AG09319 (cell line): ENCODE results near the gene NUMBL.
"Not testable (repeated sequence)": the region's sequence is repeated elsewhere in the genome, so short reads cannot be mapped to it uniquely, and the experiment has no call there.

Source experiments
- DNase-seq: peaks from one replicate; pipeline ENCODE4 v3.0.0-alpha.2; 2010; ENCODE audit warnings: low read depth; ENCODE audit errors: extremely low read depth
- TF ChIP-seq, protein P1 (sequence below): IDR thresholded peaks from 2 replicates; pipeline ENCODE4 v1.5.1; 2011; ENCODE audit warnings: low read depth, mild to moderate bottlenecking, inconsistent platforms, low read length, moderate library complexity

The NUMBL gene

DNA sequence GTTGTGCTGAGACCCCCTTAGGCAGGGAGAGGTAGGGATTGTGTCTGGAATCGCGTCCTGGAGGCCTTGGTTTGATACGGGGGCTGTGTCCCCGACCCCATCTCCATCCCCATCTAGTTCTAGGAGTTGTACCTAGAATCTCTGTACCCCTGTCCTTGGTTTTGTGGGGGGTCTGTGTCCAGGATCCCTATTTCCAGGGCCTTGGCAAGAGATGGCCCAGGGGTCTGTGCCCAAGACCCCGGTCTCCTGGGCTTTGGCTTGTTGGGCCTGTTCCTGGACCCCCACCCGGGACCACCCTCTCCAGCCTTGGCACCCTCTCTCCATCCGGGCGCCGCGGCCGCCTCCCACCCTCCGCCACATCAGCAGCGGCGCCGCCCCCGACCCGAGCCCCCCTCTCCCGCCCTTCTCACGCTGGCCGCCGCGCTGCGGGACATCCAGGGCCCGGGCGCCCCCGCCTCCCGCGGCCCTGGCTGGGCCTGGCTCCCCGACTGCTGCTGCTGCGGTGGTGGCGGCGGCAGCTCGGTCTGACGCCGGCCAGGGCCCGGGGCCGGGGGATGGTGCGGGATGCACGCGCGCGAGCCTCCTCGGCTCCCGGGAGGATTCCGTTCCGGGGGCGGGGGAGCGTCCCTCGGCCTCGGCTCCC is at the start of gene NUMBL:
Gene NUMBL, minus strand, starts transcription at position 602 of the 643 bp plus-strand sequence. Its CDS starts 168 bp downstream, at position 434.
- TF ChIP-seq, protein P1, sequence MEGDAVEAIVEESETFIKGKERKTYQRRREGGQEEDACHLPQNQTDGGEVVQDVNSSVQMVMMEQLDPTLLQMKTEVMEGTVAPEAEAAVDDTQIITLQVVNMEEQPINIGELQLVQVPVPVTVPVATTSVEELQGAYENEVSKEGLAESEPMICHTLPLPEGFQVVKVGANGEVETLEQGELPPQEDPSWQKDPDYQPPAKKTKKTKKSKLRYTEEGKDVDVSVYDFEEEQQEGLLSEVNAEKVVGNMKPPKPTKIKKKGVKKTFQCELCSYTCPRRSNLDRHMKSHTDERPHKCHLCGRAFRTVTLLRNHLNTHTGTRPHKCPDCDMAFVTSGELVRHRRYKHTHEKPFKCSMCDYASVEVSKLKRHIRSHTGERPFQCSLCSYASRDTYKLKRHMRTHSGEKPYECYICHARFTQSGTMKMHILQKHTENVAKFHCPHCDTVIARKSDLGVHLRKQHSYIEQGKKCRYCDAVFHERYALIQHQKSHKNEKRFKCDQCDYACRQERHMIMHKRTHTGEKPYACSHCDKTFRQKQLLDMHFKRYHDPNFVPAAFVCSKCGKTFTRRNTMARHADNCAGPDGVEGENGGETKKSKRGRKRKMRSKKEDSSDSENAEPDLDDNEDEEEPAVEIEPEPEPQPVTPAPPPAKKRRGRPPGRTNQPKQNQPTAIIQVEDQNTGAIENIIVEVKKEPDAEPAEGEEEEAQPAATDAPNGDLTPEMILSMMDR: no peak
- no peak for DNase-seq

DNA sequence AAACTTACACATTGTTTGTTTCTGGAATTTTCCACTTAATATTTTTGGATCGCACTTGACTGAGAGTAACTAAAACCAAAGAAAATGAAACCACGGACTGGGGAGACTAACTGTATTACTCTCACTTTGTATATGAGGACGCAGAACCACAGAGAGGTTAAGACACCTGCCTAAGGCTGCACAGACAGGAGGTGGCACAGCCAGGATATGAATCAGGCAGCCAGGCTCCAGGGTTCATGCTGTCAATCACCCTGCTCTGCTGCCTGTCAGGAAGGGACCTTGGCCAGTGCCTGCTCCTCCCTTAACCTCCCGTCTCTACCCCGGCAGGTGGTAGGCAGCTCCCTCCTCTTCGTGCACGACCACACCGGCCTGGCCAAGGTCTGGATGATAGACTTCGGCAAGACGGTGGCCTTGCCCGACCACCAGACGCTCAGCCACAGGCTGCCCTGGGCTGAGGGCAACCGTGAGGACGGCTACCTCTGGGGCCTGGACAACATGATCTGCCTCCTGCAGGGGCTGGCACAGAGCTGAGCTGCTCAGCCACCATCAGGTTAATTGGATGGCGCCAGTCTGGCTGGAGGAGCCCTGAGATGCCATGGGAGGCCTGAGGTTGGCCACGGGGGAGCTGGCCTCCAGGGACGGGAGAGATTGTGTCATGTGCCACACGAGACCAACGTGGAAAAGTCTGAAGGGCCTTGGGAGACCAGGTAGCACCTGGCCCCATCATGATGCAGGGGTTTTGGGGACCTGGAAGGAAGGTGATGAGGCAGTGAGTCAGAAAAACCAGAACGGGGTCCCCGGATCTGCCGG is 48.8 kb upstream of the NUMBL start:
- TF ChIP-seq, protein P1: no peak
- no peak for DNase-seq

DNA sequence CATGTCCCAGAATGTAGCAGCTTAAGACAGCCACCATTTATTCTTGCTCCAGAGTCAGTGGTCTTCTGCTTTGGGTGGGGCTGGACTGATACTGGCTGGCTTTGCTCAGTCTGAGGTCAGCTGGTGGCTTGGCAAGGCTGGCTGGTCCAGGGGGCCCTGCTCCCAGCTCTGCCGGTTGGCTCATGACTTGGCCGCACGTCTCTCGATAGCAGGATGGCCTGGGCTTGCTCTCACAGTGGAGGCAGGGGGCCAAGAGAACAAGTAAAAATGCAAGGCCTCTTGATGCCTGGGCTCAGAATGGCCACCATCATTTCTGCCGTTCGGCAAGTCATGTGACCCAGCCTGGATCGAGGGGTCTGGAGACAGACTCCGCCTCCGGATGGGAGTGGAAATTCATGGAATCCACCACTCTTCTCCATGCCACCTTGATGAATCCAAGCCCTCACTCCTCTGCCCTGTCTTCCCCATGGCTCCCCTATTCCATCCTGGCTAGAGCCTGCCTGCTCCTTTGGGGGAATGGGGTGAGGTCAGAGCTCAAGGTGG is 46.7 kb upstream of the NUMBL start:
- TF ChIP-seq, protein P1: no peak
- no peak for DNase-seq

DNA sequence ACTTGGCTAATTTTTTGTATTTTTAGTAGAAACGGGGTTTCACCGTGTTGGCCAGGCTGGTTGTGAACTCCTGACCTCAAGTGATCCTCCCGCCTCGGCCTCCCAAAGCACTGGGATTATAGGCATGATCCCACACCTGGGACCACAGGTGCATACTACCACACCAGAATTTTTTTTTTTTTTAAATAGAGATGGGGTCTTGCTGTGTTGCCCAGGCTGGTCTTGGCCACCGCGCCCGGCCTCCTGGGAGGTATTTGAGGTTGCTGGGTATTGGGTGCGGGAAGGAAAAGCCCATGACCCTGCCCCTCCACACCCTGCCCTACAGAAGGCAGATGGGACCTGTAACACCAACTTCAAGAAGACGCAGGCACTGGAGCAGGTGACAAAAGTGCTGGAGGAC is 46.2 kb upstream of the NUMBL start:
- TF ChIP-seq, protein P1: no peak
- no peak for DNase-seq

DNA sequence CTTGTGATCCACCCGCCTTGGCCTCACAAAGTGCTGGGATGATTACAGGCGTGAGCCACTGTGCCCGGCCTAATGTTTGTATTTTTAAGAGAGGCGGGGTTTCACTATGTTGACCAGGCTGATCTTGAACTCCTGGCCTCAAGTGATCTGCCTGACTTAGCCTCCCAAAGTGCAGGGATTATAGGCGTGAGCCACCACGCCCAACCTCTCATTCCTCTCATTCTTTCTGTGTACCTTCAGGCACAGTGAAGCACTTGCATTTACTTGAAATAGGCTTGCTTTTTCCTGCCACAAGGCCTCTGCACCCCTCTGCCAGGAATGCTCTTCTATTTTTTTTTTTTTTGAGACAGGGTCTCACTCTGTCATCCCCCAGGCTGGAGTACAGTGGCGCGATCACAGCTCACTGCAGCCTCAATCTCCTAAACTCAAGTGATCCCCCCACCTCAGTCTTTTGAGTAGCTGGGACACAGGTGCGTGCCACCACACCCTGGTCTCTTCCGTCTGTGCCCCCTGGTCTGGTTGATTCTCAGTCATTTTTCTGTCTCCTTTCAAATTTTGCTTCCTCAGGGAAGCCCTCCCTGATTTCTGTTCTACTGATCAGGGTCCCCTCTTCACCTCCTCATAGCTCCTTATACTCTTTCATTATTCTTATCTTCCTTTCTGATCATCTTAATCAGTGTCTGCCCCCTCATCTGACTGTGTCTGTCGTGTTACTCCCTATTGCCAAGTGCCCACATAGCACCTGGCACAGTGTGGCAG is 44.7 kb upstream of the NUMBL start:
- DNase-seq: no peak
- TF ChIP-seq, protein P1: no peak

DNA sequence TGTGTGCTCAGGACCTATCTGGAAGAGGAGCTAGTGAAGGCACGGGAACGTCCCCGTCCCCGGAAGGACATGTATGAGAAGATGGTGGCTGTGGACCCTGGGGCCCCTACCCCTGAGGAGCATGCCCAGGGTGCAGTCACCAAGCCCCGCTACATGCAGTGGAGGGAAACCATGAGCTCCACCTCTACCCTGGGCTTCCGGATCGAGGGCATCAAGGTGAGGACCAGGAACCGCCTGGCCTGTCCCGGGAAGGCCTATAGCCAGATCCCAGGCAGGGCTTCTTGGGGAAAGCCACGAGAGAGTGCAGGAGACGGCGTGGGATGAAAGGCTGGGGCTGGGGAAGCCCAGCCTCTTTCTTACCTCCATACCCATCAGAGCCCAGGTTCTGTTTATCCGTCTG is 42.7 kb upstream of the NUMBL start:
- no peak for DNase-seq
- TF ChIP-seq, protein P1: no peak

DNA sequence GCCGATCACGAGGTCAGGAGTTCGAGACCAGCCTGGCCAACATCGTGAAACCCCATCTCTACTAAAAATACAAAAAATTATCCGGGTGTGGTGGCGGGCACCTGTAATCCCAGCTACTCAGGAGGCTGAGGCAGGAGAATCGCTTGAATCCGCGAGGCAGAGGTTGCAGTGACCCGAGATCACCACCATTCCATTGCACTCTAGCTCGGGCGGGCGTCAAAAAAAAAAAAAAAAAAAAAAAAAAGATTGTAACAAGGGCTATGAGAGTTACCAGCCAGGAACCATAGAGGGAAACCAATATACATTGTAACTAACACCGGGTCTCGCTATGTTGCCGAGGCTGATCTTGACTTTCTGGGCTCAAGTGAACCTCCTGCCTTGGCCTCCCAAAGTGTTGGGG is 41.9 kb upstream of the NUMBL start:
- DNase-seq: not testable (repeated sequence)

DNA sequence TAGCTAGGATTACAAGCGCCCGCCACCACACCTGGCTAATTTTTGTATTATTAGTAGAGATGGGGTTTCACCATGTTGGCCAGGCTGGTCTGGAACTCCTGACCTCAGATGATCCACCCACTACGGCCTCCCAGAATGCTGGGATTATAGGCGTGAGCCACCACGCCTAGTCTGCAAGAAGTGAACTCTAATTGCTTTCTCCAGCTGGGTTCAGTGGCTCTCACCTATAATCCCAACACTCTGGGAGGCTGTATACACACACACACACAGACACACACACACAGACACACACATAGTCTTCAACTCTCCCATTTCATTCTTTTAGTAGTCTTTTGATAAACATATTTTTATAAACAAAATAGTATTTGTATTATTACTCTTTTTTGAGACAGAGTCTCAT is 39.6 kb upstream of the NUMBL start:
- not testable (repeated sequence) for DNase-seq
